Mucosa of gallbladder (tissue), 1 donor: ENCODE results near the gene ADAMTSL5. TPM values are rescaled to one million over a fixed set of nuclear protein-coding genes. Genes with fewer than 3 reads are reported as not detected.
"Not testable (repeated sequence)": the region's sequence is repeated elsewhere in the genome, so short reads cannot be mapped to it uniquely, and the experiment has no call there.

ENCODE experiments used
- DNase-seq: peaks from one replicate; pipeline ENCODE4 v3.0.0-alpha.2; 2020; ENCODE audit warnings: low spot score
- total RNA-seq: library from RNA; stranded (reverse); gene quantifications from one replicate; pipeline ENCODE4 v1.2.1, GENCODE V29; 2021
- donor health status: DM: no; HTN: no; CAD: no.

The ADAMTSL5 gene
- total RNA-seq, 1 donor from 2014 or later: 4.4 TPM

- DNase-seq: no peak
These were observed 31.5 kb downstream of the ADAMTSL5 start for GRCh38 chr19:1481224-1481892.

DNA sequence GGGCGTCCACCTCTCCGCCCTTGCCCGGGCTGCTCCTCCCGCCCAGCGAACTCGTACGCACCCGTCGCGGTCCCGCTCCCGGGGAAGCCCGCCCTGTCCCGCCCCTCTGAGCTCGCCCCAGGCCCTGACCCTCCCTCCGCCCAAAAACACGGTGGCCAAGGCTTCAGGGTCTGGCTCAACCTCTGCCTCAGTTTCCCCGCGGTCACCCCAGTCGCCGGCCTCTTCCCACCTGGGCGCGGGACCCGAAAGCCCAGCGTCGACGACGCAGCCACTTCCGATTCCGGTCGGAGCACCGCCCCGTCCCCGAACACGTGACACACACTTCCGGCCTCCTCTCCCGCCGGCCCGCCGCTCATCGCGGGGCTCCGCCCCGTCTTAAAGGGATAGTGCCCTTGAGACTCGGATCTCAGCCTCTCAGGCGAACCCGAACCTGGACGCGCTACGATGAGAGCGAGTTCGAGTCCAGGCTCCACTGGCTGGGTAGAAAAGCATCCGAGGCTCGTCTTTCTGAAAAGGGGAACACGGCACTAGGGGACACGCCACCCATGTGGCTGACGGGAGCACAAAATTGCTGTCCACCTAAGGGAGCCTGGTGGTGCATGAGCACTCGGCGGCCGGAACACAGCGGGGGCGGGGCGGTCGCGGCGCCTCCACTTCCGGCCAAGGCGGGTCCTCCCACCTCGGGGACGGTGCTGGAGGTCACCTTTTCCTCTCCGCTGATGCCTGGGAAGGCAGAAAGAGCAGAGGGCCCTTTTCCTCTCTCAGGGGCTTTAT, 33.7 kb downstream of the ADAMTSL5 start, which contains the start of gene C19orf25:
Gene C19orf25 (minus strand): TSS at position 282 of the 774 bp plus-strand sequence. CDS start 312 bp downstream, outside the sequence.
- DNase-seq: peak; percentile 94

GRCh38 chr19:1477056-1477455, 35.8 kb downstream of the ADAMTSL5 start:
- not testable (repeated sequence) for DNase-seq

- DNase-seq: no peak
These were observed 36.9 kb downstream of the ADAMTSL5 start for GRCh38 chr19:1475751-1476437.

GRCh38 chr19:1474765-1475351, 38.0 kb downstream of the ADAMTSL5 start:
- DNase-seq: no peak

DNA sequence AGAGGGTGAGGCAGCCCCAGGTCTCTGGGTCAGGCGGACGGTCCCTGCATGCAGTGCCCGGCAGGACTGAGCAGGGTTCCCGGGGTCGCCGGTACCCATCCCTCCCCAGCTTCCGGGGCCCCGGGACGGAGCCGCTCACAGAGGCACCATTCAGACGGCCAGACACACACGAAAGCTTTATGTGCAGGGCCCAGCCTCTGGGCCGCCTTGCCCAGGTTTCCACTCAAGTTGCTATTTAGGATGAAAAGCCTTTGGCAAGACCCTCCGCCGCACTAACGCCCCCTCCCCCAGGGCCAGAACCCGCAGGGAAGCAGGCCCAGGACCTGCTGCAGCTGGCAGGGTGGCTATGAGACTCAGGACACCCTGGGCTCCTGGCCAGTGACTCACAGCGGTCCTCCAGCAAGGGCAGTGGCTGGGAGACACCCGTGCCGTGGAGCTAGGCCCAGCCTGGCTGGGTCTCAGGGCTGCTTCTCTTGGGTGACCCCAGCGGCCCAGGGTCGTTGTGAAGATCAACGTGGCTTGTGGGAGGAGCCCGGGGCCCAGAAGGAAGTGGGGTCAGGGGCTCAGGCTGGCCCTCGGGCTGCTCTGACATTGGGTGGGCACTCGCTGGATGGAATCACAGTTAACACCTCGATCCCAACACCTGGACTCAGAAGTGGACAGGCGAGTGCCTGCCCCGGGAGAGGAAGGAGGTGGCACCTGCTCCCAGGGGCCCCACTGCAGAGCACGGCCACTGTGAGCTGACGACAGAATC, 38.6 kb downstream of the ADAMTSL5 start:
- no peak for DNase-seq

DNA sequence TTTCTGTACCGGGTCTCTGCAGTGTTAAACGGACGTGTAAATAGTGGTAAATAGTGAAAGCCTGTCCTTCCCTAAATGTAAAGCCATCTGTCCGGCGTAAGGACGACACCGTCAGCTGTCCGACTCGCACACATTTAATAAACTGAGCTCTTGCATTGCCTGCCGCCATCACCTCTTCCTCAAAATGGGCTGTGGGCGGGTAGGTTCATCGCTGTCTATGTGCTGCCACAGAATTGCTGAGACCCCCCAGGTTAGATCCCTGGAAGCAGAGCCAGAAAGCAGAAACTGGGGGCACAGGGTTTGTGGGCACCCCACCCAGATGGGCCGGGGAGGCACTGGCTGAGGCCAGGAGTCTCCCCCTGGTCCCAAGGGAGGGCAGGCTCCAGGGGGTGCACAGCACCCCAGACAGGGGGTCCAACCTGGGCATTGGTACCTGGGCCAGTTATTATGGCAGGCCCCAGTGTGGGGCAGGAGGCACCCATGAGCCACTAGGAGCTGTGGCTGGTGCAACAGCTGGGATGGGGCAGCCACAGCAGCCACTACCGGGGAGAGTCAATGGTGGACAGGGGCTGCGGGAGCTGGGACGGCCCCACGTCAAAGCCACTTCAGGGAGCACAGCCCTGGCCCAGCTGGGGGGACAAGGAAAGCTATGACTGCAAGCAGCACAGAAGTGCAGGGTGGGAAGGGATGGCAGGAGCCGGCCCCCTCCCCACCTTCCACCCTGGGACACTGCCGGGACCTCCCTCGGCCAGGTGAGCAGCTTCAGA, 39.6 kb downstream of the ADAMTSL5 start:
- DNase-seq: no peak

GRCh38 chr19:1472231-1473084, 40.4 kb downstream of the ADAMTSL5 start:
- DNase-seq: no peak

GRCh38 chr19:1471515-1472160, 41.2 kb downstream of the ADAMTSL5 start:
- no peak for DNase-seq

GRCh38 chr19:1471010-1471514, 41.8 kb downstream of the ADAMTSL5 start:
- DNase-seq: no peak

GRCh38 chr19:1470305-1471009, 42.4 kb downstream of the ADAMTSL5 start:
- no peak for DNase-seq

GRCh38 chr19:1470055-1470304, 42.8 kb downstream of the ADAMTSL5 start:
- no peak for DNase-seq

DNA sequence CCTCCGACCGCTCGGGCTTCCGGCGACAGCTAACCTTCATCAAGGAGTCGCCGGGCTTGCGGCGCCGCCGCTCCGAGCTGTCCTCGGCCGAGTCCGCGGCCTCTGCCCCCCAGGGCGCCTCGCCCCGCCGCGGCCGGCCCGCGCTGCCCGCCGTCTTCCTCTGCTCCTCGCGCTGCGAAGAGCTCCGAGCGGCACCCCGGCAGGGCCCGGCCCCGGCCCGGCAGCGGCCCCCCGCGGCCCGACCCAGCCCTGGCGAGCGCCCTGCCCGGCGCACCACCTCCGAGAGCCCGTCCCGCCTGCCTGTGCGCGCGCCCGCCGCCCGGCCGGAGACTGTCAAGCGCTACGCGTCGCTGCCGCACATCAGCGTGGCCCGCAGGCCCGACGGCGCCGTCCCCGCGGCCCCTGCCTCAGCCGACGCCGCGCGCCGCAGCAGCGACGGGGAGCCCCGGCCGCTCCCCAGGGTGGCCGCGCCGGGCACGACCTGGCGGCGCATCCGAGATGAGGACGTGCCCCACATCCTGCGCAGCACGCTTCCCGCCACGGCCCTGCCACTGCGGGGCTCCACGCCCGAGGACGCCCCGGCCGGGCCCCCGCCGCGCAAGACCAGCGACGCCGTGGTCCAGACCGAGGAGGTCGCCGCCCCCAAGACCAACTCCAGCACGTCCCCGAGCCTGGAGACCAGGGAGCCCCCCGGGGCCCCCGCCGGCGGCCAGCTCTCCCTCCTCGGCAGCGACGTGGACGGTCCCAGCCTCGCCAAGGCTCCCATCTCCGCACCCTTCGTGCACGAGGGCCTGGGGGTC, 43.4 kb downstream of the ADAMTSL5 start:
- DNase-seq: no peak

- no peak for DNase-seq
These were observed 44.0 kb downstream of the ADAMTSL5 start for GRCh38 chr19:1468821-1469254.

DNA sequence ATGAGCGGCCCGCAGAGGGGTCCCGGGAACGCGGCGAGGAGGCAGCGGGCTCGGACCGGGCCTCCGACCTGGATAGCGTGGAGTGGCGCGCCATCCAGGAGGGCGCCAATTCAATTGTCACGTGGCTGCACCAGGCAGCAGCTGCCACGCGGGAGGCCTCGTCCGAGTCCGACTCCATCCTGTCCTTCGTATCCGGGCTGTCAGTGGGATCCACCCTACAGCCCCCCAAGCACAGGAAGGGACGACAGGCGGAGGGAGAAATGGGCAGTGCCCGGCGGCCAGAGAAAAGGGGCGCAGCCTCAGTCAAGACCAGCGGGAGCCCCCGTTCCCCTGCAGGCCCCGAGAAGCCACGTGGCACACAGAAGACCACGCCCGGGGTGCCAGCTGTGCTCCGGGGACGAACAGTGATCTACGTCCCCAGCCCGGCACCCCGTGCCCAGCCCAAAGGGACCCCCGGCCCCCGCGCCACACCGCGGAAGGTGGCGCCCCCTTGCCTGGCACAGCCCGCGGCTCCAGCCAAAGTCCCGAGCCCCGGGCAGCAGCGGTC, 44.5 kb downstream of the ADAMTSL5 start:
- DNase-seq: no peak

DNA sequence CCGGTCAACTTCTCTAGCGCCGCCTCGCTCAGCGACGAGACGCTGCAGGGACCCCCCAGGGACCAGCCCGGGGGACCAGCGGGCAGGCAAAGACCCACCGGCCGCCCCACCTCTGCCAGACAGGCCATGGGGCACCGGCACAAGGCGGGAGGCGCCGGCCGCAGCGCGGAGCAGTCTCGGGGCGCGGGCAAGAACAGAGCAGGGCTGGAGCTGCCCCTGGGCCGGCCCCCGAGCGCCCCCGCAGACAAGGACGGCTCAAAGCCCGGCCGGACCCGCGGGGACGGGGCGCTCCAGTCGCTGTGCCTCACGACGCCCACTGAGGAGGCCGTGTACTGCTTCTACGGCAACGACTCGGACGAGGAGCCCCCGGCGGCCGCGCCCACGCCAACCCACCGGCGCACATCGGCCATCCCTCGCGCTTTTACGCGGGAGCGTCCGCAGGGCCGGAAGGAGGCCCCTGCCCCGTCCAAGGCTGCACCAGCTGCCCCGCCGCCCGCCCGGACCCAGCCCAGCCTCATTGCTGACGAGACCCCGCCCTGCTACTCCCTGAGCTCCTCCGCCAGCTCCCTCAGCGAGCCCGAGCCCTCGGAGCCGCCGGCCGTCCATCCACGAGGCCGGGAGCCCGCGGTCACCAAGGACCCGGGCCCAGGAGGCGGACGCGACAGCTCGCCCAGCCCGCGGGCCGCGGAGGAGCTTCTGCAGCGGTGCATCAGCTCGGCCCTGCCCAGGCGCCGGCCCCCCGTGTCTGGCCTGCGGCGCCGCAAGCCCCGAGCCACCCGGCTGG, 45.1 kb downstream of the ADAMTSL5 start:
- DNase-seq: no peak

DNA sequence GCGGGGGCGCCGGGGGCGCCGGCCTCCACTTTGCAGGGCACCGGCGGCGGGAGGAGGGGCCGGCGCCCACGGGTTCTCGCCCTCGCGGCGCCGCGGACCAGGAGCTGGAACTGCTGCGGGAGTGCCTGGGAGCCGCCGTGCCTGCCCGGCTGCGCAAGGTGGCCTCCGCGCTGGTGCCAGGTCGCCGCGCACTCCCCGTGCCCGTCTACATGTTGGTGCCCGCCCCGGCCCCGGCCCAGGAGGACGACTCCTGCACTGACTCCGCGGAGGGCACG, 45.7 kb downstream of the ADAMTSL5 start:
- DNase-seq: no peak
